HFF-Myc (cell line): ENCODE results near the gene DGAT2L6.

Experiments used
- DNase-seq: peaks from one replicate; pipeline ENCODE4 v3.0.0-alpha.2; 2011; ENCODE audit warnings: low read depth; ENCODE audit errors: extremely low read depth
- H3K4me3 ChIP-seq: replicated peaks from 2 replicates; pipeline ENCODE4 v1.5.1; 2011; ENCODE audit warnings: low read depth, mild to moderate bottlenecking, control low read depth, low read length
- CTCF ChIP-seq: IDR thresholded peaks from 2 replicates; pipeline ENCODE4 v1.5.1; 2012; ENCODE audit warnings: mild to moderate bottlenecking, low read depth, low read length, control low read depth; ENCODE audit errors: missing control alignments

The DGAT2L6 gene

GRCh38 chrX:70176938-70177533 lies at the start of gene DGAT2L6:
DGAT2L6 (plus strand) TSS chrX:70177483; CDS start chrX:70177583, 100 bp downstream.
- no peak within 1 kb of the TSS for H3K4me3 ChIP-seq
- TF ChIP-seq CTCF: no peak
- no peak for DNase-seq

GRCh38 chrX:70128071-70128470 lies 49.2 kb upstream of the DGAT2L6 start:
- H3K4me3 ChIP-seq: no peak overlapping the region
- no peak for DNase-seq
- no peak for TF ChIP-seq CTCF

- no peak for DNase-seq
- no peak overlapping the region for H3K4me3 ChIP-seq
- TF ChIP-seq CTCF: no peak
These were observed 47.5 kb upstream of the DGAT2L6 start for GRCh38 chrX:70129816-70130215.

- no peak overlapping the region for H3K4me3 ChIP-seq
- DNase-seq: no peak
- TF ChIP-seq CTCF: no peak
These were observed 45.1 kb upstream of the DGAT2L6 start for GRCh38 chrX:70132224-70132623.

GRCh38 chrX:70132877-70133302 lies 44.4 kb upstream of the DGAT2L6 start:
- peak overlapping the region; percentile 79 for H3K4me3 ChIP-seq
- no peak for DNase-seq
- no peak for TF ChIP-seq CTCF

- peak; percentile 63 for DNase-seq
- TF ChIP-seq CTCF: peak; percentile 58
- peak within 1 kb of the TSS; percentile 79 for H3K4me3 ChIP-seq
These were observed 43.8 kb upstream of the DGAT2L6 start, which contains the start of gene IGBP1 for GRCh38 chrX:70133303-70134115. IGBP1 (plus strand) TSS chrX:70133447; CDS start chrX:70133948, 501 bp downstream.
